ENCODE data around the gene CDC23. TPM values are rescaled to one million over a fixed set of nuclear protein-coding genes. Genes with fewer than 3 reads are reported as not detected.

CDC23 gene
- total RNA-seq, 1 donor from 2014 or later: 30.8 TPM

- Mint-ChIP-seq H3K4me1 (ENCODE audit: low read depth) (peaks cover 3% of the 10 kb centered on the region), H3K27ac (ENCODE audit: unreplicated experiment) (no peak overlapping the region), H3K27me3 (ENCODE audit: low read depth) (peaks cover 18% of the 10 kb centered on the region), H3K36me3 (ENCODE audit: low read depth) (no peaks in the 10 kb centered on the region), H3K9me3 (ENCODE audit: low read depth) (no peaks in the 10 kb centered on the region), H3K4me3 (ENCODE audit: unreplicated experiment) (no peak overlapping the region)
- no peak for TF ChIP-seq CTCF (IDR thresholded peaks at IDR 0.05)
- DNase-seq (ENCODE audit: low spot score): no peak
Measured at GRCh38 chr5:138240650-138241385, 27.7 kb upstream of the CDC23 start.

DNA sequence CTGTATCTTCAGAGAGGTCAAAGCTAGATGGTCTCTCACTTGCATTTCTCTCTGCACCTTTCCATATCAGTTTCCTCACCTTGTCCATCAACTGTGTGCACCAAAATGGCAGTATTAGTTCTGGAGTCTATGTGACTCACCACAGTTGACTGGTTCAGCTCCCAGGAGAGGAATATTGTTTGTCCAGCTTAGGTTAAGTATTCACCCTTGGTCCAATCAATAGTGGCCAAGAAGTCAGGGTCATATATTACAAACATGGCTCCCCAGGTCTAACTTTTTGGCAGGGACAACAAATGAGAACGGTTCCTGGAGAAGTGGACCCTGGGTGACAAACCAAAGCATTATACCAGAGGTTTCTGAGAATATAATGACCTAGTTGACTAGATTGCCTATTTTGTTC is 24.9 kb upstream of the CDC23 start:
- H3K27me3 Mint-ChIP-seq (ENCODE audit: low read depth): peaks cover 11% of the 10 kb centered on the region

GRCh38 chr5:138234651-138235050 is 21.5 kb upstream of the CDC23 start:
- Mint-ChIP-seq H3K27ac (ENCODE audit: unreplicated experiment) (no peak overlapping the region), H3K27me3 (ENCODE audit: low read depth) (peaks cover 2% of the 10 kb centered on the region), H3K9me3 (ENCODE audit: low read depth) (no peaks in the 10 kb centered on the region), H3K36me3 (ENCODE audit: low read depth) (no peaks in the 10 kb centered on the region), H3K4me1 (ENCODE audit: low read depth) (peaks cover 18% of the 10 kb centered on the region), H3K4me3 (ENCODE audit: unreplicated experiment) (no peak overlapping the region)
- DNase-seq (ENCODE audit: low spot score): no peak
- TF ChIP-seq CTCF (IDR thresholded peaks at IDR 0.05): no peak

More for the DNA sequence above, 24.9 kb upstream of the CDC23 start:
- H3K36me3 Mint-ChIP-seq (ENCODE audit: low read depth): no peaks in the 10 kb centered on the region
- H3K27ac Mint-ChIP-seq (ENCODE audit: unreplicated experiment): no peak overlapping the region
- no peak for TF ChIP-seq CTCF (IDR thresholded peaks at IDR 0.05)
- no peaks in the 10 kb centered on the region for H3K9me3 Mint-ChIP-seq (ENCODE audit: low read depth)
- no peak for DNase-seq (ENCODE audit: low spot score)
- no peak overlapping the region for H3K4me3 Mint-ChIP-seq (ENCODE audit: unreplicated experiment)
- peaks cover 3% of the 10 kb centered on the region for H3K4me1 Mint-ChIP-seq (ENCODE audit: low read depth)

- Mint-ChIP-seq H3K4me3 (ENCODE audit: unreplicated experiment) (no peak overlapping the region), H3K27me3 (ENCODE audit: low read depth) (no peaks in the 10 kb centered on the region), H3K9me3 (ENCODE audit: low read depth) (no peaks in the 10 kb centered on the region), H3K36me3 (ENCODE audit: low read depth) (no peaks in the 10 kb centered on the region), H3K4me1 (ENCODE audit: low read depth) (peaks cover 18% of the 10 kb centered on the region), H3K27ac (ENCODE audit: unreplicated experiment) (no peak overlapping the region)
- no peak for TF ChIP-seq CTCF (IDR thresholded peaks at IDR 0.05)
- no peak for DNase-seq (ENCODE audit: low spot score)
Measured at GRCh38 chr5:138233280-138233679, 20.2 kb upstream of the CDC23 start.

DNA sequence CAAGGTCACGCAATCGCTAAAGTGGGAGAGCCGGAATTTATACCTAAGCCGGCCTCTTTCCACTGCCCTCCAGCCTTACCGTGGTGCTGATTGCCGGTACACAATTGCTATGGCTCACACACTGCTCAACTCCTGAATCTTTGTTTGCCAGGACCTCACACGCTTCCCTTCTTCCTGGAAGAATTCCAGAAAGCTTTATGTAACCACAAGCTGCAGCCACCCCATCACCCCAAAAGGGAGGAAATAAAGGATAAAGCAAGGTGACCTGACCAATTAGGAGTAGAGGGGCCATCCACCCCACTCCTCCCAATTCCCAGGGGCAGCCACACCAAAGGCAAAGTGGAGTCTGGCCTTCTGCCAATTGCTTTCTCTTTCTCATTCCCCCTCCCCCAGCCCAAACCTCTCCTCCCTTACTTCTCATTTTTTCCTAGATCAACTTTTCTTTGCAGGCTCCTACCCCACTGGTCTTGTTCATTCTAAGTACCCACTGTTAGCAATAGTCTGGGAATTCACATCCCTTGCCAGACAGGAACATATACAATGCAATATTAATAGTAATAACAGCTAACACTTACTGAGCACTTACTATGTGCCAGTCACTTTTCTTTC is 18.0 kb upstream of the CDC23 start:
- Mint-ChIP-seq H3K27ac (ENCODE audit: unreplicated experiment) (peak overlapping the region; percentile 42), H3K9me3 (ENCODE audit: low read depth) (peaks cover under 1% of the 10 kb centered on the region), H3K36me3 (ENCODE audit: low read depth) (peaks cover under 1% of the 10 kb centered on the region), H3K27me3 (ENCODE audit: low read depth) (no peaks in the 10 kb centered on the region), H3K4me3 (ENCODE audit: unreplicated experiment) (no peak overlapping the region), H3K4me1 (ENCODE audit: low read depth) (peaks cover 18% of the 10 kb centered on the region)
- TF ChIP-seq CTCF (IDR thresholded peaks at IDR 0.05): no peak
- no peak for DNase-seq (ENCODE audit: low spot score)
